ENCODE results near the gene TBC1D8.

Gene TBC1D8

DNA sequence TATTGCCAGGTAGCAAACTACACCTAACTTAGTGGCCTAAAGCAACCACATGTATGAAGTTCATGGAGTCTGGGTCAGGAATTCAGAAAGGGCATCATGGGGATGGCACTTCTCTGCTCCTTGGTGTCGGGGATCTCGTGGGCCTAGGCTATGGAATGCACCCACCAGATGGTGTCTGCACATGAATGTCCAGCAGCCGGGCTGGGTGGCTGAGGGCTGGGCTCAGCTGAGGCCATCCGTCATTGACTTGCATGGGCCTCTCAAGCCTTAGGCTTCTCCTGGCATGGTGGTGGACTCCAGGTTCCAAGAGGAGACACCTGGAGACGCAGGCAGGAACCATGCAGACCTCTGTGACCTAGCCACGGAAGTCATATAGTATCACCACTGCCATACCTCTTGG is 175.1 kb downstream of the TBC1D8 start:
- DNase-seq = no peak

DNA sequence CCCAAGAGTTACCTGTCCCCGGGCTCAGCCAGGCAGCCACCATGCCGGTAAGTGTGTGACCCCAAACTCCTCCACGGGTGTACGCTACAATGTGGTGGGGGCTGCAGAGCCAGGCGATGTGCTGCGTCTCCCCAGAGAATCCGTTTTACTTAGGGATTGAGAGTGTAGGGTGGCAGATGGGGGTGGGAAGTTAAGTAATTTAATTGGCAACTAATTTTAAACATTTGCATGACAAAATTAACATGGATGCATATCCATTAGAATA is 175.7 kb downstream of the TBC1D8 start:
- no peak for DNase-seq

DNA sequence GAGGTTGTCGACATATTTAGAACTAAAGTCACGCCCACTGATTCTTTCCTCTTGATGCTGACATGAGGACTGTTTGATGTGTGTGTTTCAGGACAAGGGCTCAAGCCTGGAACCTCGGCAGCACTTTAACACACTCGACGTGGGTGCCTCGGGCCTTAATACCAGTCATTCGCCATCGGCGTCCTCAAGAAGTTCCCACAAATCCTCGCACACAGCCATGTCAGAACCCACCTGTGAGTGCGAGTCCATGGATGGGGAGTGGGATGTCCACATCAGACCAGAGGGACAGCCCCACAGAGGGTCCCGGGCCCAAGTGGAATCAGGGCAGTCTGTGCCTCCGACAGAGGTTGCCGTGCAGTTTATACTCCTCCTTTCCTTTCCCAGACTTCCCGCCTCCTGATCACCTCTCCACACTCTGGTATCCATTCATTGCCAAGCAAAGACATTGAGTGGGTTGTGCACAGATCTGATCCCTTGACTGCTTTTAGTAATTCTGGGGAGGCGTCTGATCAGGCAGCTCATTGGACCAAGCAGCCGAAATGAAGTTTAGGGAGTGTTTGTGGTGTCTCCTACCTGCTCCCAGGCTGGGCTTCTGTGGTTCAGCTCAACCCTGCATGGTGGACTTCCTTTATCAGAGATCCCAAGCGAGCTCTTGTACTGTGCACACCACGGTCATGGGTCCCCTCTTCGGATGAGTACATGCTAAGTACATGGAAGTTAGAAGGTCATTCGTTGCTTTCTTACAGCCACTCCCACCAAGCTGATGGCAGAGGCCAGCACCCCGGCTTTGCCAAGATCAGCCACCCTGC is 176.3 kb downstream of the TBC1D8 start:
- no peak for DNase-seq

DNA sequence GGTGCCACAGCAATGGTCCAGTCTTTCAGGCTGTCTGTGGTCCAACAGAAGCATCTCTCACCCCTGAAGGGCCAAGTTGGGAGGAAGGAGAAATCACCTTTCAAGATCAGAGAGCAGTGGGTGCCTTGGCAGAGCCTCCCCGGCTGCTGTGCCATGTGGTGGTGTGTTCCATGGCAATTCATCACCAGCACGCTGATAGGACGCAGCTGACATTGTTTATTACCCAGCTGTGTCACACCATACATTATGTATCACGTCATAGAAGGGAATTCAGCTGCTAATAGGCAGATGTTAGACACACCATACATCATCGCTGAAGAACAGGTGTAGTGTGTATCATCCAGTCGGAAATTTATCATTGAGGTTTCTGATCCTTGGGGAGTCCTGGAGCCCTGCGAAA is 178.7 kb downstream of the TBC1D8 start:
- no peak for DNase-seq

DNA sequence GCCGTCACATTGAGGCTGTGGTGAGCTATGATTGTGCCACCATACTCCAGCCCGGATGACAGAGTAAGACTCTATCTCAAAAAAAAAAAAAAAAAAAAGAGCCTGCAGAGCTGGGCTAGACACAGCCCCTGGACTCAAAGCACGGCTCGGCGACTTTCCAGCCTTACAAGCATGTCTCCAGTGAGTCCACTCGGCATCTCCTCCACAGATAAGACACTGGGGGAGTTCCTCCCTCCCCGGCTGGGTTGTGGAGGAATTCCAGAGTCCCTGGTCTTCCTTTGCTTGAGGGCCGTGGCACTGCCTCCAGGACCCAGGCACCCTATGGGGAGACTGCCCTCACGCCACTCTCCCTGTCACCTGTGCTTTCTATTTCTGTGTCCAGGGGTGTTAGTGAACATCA is 180.0 kb downstream of the TBC1D8 start:
- no peak for DNase-seq

DNA sequence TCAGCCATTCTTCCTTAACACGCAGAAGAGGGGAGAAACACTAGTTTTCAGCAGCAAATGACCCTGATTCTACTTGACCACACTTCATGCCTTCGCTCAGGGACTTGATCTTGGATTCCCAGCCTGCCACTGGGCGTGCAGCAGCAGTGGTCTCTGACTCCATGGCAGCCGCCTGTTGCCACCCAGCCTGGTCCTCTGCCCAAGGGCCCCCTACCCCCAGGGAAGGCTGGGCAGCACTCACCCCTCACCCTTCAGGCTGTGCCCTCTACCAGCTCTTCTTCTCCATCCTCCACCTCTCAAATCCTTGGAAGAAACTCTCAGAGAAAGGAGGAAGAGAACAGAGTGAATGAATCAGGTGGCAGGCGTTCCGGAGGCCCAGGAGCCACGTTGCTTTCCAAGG is 181.2 kb downstream of the TBC1D8 start:
- no peak for DNase-seq

DNA sequence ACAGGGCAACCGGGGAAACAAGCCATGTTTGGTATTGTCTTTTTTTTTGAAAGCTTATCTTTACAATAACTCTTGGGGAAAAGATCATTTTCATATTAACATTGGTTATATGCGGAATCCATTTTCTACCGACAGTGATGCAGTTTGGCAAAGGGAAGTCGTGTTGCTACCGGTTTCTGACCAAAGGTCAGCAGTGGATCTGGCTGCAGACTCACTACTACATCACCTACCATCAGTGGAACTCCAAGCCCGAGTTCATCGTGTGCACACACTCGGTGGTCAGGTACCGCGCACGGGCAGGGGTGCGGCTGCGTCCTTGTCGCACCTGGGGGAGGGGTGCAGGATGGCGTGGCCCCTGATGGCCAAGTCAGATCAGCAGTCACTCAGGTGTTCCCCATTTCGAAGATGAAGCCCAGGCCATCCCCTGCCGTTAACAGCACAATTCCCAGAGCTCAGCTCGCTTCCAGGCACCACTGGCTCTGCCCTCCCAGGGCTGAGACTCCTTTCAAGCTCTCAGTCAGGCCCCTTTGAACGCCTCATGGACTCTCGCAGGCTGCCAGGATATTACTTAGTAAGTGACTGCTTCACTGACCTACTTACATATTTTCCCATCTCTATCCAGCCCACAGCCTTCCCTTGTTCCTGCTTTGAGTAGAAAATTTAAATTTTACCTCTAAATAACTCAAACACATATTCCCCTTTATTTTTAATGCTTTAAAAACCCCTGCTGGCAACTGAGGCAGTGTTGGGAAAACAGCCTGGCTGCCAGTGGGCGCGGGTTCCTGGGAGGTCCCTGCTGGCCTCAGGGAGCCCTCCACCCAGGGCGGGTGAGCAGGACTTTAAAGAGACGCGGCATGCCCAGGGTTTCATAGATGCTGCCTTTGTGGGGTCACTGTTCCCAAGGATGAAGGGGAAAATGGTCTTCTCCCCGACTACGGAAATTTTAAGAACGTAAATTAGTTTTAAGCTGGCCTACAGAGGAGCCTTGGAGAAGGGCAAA is 182.7 kb downstream of the TBC1D8 start:
- DNase-seq = no peak

DNA sequence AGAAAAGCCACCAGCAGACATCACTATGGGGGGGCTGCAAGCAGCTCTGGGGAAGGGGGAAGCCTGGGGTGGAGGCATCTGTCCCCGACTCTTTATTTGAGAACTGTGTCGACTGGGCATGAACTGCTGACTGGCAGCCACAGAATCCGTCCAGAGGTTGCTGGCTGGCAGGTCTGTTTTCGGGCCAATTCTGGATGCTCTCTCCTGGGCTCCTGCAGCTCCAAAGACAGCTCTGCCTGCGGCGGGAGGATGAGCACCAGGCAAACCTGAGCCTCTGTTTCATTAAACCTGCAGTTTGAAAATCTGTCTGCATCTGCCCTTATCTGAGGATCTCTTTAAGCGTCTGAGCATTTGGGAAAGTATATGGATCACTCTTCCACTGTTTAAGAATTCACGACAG is 183.5 kb downstream of the TBC1D8 start:
- no peak for DNase-seq

DNA sequence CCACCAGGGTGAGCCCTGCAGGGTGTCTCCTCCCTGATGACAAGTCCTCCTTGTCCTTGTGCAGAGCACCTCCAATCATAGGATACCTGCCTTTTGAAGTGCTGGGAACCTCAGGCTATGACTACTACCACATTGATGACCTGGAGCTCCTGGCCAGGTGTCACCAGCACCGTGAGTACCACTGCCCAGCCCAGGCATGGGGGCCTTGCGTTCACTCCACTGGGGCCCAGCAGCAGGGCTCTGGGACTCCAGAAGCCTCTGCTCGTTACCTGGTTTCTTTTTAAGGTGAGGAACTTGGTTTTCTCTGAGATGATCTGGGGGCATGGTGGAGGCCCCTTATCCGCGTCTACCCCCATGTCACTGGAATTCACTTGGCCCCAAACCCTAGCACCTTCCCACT is 185.6 kb downstream of the TBC1D8 start:
- DNase-seq = no peak

DNA sequence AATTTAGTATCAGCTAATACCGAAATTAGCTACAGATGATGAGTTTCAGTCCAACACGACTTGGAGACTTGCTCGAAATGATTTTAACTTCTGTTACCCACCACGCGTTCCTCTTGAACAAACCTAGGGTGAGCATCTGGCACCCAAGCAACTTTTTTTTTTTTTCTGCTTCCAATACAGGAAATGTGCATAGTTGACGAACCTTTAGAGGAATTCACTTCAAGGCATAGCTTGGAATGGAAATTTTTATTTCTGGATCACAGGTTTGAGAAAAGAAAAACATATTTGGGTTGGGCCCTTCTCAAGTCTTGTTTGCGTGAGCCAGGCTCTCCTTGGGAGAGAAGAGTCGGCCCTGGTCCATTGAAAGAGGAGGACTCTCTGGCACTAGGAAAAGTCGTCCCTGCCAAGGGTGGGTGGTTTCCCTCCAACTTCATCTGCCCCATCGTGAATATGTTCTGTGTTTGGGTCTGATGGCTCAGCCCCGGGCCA is 186.5 kb downstream of the TBC1D8 start:
- no peak for DNase-seq

DNA sequence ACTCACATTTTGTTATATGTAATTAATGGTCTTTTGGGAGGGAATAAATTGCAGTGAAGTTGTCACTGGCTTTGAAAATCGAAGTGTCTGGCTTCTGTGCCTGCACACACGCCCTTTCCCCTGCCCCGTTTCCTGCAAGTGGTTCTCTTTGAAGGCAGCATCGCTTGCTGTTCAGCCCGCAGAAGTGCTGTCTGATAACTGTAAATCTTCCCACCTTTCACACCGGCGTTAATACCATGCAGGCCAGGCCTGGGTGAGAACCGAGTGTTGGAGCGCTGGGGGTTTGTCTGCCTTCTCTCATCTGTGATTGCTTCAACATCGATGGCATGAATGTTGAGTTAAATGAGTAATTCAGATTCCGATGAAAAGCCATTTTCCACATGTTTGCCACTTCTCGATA is 187.0 kb downstream of the TBC1D8 start:
- no peak for DNase-seq

DNA sequence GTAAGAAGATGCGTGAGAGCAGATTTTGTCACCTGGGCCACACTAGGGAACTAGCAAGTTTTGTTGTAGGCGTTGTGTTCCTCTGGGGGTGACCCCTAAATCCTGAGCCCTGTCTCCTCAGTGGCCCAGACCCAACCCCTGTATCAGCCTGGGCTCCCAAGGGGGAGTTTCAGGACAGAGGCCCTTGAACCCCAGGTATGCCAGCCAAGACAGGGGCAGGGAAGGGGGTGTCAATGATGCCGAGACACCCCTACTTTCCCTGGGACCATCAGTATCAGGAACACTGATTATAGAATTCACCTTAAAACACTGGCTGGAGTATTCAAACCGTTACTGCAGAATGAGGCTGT is 188.2 kb downstream of the TBC1D8 start:
- DNase-seq = no peak

DNA sequence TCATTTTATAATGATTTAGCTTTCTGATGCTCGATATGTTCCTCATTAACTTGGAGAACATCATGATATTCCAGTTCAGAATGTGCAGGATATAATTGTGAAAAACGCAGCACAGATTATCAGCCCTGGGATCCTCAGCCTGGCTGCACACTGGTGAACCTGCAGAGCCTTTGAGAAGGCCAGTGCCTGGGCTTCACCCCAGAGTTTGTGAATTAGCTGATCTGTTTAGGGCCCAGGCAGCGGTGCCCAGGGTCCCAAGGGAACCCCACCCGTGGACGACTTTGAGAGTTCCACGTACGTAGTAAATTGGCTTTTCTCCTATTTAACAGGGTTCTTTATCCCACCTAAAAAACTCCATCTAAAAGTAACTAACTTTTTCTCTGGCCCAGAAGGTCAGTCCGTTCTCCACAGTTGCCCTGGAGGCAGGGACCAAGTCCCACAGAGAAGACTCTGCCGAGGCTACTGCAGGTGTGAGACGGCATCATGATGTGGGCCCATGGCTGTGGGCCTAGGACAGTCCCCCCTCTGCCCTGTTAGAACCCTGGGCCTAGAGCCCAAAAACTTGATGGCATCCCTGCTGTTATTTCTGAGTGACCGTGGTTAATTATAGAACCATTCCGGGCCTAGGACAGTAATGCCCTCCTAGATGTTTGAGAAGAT is 188.7 kb downstream of the TBC1D8 start:
- DNase-seq = no peak

DNA sequence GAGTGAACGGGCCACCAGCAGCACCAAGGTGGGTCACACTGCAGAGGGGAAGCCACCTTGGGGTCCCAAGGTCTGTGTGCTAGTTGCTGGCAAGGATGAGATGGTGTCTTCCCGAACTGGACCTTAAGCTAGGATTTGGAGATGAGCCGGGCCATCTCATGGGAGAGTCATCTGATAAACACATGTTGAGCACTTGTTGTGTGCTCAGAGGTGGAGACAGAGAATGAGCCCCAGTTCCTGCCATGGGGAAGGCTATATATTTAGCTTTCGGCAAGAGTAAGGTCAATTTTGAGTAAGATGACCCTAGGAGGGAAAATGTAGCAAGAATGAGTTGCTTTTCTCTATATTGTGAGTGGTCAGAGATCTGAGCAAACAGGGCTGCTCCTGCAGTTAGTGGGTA is 190.5 kb downstream of the TBC1D8 start:
- DNase-seq = no peak

DNA sequence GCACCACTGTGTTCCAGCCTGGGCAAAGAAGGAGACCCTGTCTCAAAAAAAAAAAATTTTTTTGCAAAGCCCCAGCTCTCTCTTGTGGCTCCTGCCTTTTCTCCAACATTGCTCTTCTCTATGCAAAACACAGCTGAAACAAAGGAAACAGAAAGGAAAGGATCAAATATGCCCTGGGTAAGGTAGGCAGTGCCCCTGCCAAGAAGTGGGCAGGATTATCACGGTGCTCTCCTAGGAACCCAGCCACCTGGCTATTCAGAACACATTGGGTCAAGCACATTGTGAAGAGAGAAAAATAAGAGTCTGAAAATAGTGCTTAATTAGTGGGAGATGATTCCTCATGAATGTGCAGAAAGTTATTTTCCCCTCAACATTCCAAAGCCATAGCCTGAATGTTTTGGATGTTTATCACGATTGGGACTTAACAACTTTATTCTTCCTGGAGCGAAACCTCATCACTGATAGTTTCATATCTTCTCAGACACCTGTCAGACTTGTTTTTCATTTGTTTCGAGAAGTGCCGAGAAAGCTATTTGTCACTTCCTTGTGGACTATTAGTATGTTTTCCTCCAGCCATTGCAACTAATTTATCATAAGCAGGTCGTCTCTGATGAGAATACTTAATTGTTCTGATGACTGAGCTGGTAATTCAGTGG is 191.8 kb downstream of the TBC1D8 start:
- DNase-seq = no peak

DNA sequence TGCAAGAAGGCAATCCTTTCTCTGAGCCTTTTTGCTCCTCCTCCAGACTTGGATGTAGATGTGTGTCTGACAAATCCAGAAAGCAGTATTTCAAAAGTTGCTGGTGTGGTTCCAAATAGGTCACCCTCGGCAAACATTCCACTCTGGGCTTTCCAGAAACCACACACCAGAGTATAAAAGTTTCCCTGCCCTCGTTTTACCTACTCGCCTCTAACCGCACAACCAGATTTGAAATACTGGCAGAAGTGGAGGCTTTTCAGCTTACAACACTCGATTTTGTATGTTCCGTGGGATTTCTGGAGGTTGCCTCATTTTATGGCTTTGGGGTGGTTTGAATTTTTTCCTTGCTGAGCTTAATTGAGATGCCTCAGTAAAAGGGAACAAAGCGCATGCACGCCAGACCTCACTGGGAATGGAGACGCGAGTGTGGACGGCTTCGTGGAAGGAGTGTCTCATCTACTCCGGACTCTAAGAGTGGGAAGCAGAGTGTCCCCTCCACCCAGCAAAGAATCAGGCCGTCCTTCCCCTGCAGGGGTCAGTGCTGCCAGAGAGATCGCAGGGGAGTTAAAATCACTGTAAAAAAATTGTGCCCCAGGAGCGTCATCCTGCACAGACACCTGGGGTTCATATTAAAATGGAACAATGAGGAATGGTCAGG is 193.1 kb downstream of the TBC1D8 start:
- no peak for DNase-seq
